Activated CD4-positive, alpha-beta memory T cell treated with anti-CD3 and anti-CD28 coated beads, Interleukin-2, amount 10 ng/mL, durations not matched to agents 7 days and 5 days (primary cell): ENCODE results near the gene GLB1L. TPM values are rescaled to one million over a fixed set of nuclear protein-coding genes. Genes with fewer than 3 reads are reported as not detected.
A peak's percentile ranks its signal among the peaks of the same experiment; 100 is the strongest.
"Not testable (repeated sequence)": the region's sequence is repeated elsewhere in the genome, so short reads cannot be mapped to it uniquely, and the experiment has no call there.

Experiments
- CTCF ChIA-PET: fragments of 350-600 bp; sonication (Branson Sonifier 250); formaldehyde crosslinking; loops from one replicate; lab custom pipeline; 2021; ENCODE audit warnings: antibody characterized with exemption, inconsistent platforms; lab: Charles Lee
- POLR2A ChIA-PET: fragments of 350-600 bp; sonication (Branson Sonifier 250); formaldehyde crosslinking; loops from one replicate; lab custom pipeline; 2021; ENCODE audit warnings: antibody characterized with exemption; lab: Charles Lee
- DNase-seq: peaks from one replicate; pipeline ENCODE4 v3.0.0-alpha.2; 2020
- H3K27ac Mint-ChIP-seq: one replicate; pipeline ENCODE4 v1.8.0; 2021; ENCODE audit warnings: mild to moderate bottlenecking, mixed read lengths
- H3K27me3 Mint-ChIP-seq: one replicate; pipeline ENCODE4 v1.8.0; 2021; ENCODE audit warnings: mixed read lengths
- H3K36me3 Mint-ChIP-seq: one replicate; pipeline ENCODE4 v1.8.0; 2021; ENCODE audit warnings: low read depth, mixed read lengths
- H3K4me1 Mint-ChIP-seq: one replicate; pipeline ENCODE4 v1.8.0; 2021; ENCODE audit warnings: mixed read lengths
- H3K4me3 Mint-ChIP-seq: one replicate; pipeline ENCODE4 v1.8.0; 2021; ENCODE audit warnings: mild to moderate bottlenecking, mixed read lengths
- H3K9me3 Mint-ChIP-seq: one replicate; pipeline ENCODE4 v1.8.0; 2021; ENCODE audit warnings: mixed read lengths
- total RNA-seq, 2 experiments: library from RNA; stranded (reverse); gene quantifications; one replicate each; pipeline ENCODE4 v1.2.3, GENCODE V29; 2021

GLB1L gene
- total RNA-seq, 2 experiments from 2014 or later = 6.2 to 7.3 TPM

DNA sequence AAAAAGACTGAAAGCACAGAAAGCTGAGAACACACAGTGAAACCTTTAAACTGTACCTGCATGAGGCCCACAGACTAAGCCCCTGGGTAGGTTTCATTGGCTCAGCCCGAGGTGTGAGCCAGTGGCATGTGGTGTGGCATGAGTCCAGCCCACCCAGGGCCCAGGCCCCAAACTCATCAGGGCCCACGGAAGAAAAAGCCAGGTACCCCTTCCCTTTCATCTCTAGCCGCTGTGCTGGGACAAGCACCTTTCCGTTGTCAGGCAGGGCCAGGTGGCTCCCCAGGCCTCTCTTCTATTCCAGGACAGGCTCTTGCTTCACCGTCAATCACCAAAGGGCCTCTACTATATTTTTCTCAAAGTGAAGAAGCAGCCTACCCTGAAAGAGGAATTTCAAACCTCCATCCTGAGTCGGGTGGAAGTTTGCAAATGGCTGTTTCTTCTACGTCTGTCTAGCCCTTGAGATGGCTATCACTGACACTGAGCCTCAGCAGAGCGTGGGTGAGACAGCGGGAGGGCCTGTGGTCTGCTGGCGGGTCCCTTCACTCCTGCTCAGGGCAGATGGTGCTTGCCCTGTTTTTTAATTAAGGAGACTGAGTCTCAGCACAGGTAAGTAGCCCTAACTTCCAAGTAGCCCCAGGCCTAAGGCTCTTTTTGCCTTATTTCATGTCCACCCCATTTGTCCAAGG is 42.5 kb upstream of the GLB1L start:
- Mint-ChIP-seq H3K27ac (no peak overlapping the region), H3K9me3 (no peaks in the 10 kb centered on the region), H3K36me3 (peaks cover 15% of the 10 kb centered on the region), H3K4me3 (no peak overlapping the region), H3K27me3 (peaks cover 5% of the 10 kb centered on the region), H3K4me1 (peaks cover 4% of the 10 kb centered on the region)
- no peak for DNase-seq
- CTCF ChIA-PET = interaction anchor here (0.7 to 2.2 kb wide), 4 partner anchors 8 to 11 kb away, joined by 3 to 13 read pairs (median 6); no protein-coding TSS in a partner anchor
- POLR2A ChIA-PET = interaction anchor here (0.9 kb wide), 1 partner anchor 8 kb away, joined by 3 read pairs; no protein-coding TSS in a partner anchor

- ChIA-PET POLR2A (interaction anchor here (1.6 kb wide), 1 partner anchor 33 kb away, joined by 7 read pairs; the partner anchor contains the start of gene TUBA4A), CTCF (interaction anchor here (1.2 to 2.2 kb wide), 4 partner anchors 8 to 12 kb away, joined by 3 to 13 read pairs (median 8); no protein-coding TSS in a partner anchor)
- H3K36me3 Mint-ChIP-seq = peaks cover 19% of the 10 kb centered on the region
- H3K27ac Mint-ChIP-seq, H3K4me1 Mint-ChIP-seq, H3K4me3 Mint-ChIP-seq, H3K9me3 Mint-ChIP-seq, DNase-seq, H3K27me3 Mint-ChIP-seq: not testable (repeated sequence)
These were observed 41.8 kb upstream of the GLB1L start for GRCh38 chr2:219287116-219287440.

DNA sequence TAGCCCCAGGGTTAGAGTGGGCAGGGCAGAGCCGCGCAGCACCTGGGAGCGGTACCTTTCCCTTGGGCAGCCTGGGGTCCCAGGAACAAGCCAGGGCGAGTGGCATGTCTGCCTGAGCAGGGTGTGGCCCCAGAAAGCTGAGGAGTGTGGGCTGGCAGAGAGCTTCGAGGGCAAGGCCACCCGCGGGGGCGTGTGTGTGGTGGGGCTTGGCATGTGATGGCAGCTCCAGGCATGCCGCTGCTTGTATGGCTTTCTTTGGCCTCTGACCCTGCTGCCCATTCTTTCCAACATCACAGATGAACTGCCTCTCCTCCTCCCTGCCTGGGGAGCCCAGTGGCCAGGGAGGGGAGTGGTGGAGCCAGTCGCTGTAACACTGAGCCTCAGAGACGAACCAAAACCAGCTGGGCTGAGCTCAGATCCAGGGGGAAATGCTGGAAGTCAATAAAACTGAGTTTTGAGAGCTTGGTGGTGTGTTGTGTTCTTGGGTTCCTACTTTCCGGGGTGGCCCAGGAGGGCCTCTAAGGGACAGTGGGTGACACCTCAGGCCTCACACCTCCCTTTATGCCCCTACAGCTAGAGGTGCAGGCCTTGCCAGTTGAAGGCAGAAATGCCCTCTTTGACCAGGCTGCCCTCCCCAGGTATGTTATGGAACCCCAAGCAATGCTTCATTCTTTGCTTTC is 41.3 kb upstream of the GLB1L start:
- no peak overlapping the region for H3K27ac Mint-ChIP-seq

GRCh38 chr2:219285894-219286425 is 40.7 kb upstream of the GLB1L start:
- POLR2A ChIA-PET = interaction anchor here (1.6 kb wide), 1 partner anchor 32 kb away, joined by 7 read pairs; the partner anchor contains the start of gene TUBA4A
- no peak overlapping the region for H3K27ac Mint-ChIP-seq

More for the DNA sequence above, 41.3 kb upstream of the GLB1L start:
- Mint-ChIP-seq H3K9me3 (no peaks in the 10 kb centered on the region), H3K4me3 (no peak overlapping the region), H3K4me1 (peaks cover 5% of the 10 kb centered on the region), H3K27me3 (no peaks in the 10 kb centered on the region), H3K36me3 (peaks cover 20% of the 10 kb centered on the region)
- ChIA-PET POLR2A (interaction anchor here (1.6 kb wide), 1 partner anchor 32 kb away, joined by 7 read pairs; the partner anchor contains the start of gene TUBA4A), CTCF (interaction anchor here (1.2 to 2.2 kb wide), 4 partner anchors 9 to 12 kb away, joined by 3 to 13 read pairs (median 8); no protein-coding TSS in a partner anchor)
- no peak for DNase-seq

GRCh38 chr2:219285373-219285735 is 40.1 kb upstream of the GLB1L start:
- H3K27ac Mint-ChIP-seq = no peak overlapping the region
- no peaks in the 10 kb centered on the region for H3K27me3 Mint-ChIP-seq
- ChIA-PET POLR2A (no interaction called here), CTCF (interaction anchor here (11.9 kb wide), 1 partner anchor 7 kb away, joined by 206 read pairs; no protein-coding TSS in a partner anchor)
- no peak overlapping the region for H3K4me3 Mint-ChIP-seq
- peaks cover 27% of the 10 kb centered on the region for H3K36me3 Mint-ChIP-seq
- H3K4me1 Mint-ChIP-seq = peaks cover 15% of the 10 kb centered on the region
- H3K9me3 Mint-ChIP-seq = no peaks in the 10 kb centered on the region
- DNase-seq = no peak

More at GRCh38 chr2:219285894-219286425, 40.7 kb upstream of the GLB1L start:
- Mint-ChIP-seq H3K36me3 (peaks cover 26% of the 10 kb centered on the region), H3K9me3 (no peaks in the 10 kb centered on the region), H3K4me1 (peaks cover 11% of the 10 kb centered on the region), H3K4me3 (no peak overlapping the region), H3K27me3 (no peaks in the 10 kb centered on the region)
- CTCF ChIA-PET = interaction anchor here (1.2 to 2.2 kb wide), 4 partner anchors 9 to 13 kb away, joined by 3 to 13 read pairs (median 8); no protein-coding TSS in a partner anchor
- DNase-seq = no peak

GRCh38 chr2:219284501-219285372 is 39.5 kb upstream of the GLB1L start:
- Mint-ChIP-seq H3K36me3 (peaks cover 33% of the 10 kb centered on the region), H3K4me3 (no peak overlapping the region), H3K9me3 (no peaks in the 10 kb centered on the region), H3K4me1 (peaks cover 21% of the 10 kb centered on the region), H3K27me3 (no peaks in the 10 kb centered on the region), H3K27ac (no peak overlapping the region)
- DNase-seq = no peak
- POLR2A ChIA-PET = interaction anchor here (1.0 to 7.7 kb wide), 2 partner anchors 8 to 56 kb away, joined by 4 to 69 read pairs; partner anchors contain the start of genes ANKZF1 and ATG9A
- CTCF ChIA-PET = interaction anchor here (11.9 kb wide), 1 partner anchor 8 kb away, joined by 206 read pairs; no protein-coding TSS in a partner anchor

DNA sequence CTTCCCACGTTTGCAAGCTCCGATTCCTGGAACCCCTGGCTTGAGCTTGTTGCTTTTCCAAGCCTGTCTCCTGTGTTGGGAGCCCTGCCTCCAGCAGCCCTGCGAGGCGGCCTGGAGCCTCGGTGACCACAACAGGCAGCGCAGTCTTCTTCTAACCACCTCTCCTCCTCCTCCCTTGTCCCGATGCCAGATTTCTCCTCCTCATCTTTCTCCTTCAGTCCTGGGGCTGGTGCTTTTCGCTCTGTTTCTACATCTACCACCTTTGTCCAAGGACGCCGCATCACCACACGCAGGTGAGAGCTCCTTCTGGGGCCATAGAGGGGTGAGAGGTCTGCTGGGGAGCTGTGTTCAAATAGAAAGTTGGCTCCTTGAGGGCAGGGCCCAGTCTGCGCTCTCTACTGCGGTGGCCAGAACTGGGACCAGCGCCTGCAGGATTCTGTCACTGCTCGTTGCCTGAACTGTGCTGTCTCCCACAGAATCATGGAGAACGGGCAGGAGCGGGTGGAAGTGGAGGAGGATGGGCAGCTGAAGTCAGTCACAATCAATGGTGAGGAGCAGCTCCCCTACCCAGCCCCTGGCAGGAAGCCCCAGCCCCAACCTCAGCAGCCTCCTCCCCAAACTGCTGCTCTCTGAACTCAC is 37.8 kb upstream of the GLB1L start:
- DNase-seq = no peak
- CTCF ChIA-PET = interaction anchor here (0.6 to 11.9 kb wide), 4 partner anchors 10 to 125 kb away, joined by 4 to 206 read pairs (median 18); partner anchors contain the start of gene NHEJ1
- Mint-ChIP-seq H3K9me3 (no peaks in the 10 kb centered on the region), H3K27ac (peak overlapping the region; percentile 16), H3K27me3 (no peaks in the 10 kb centered on the region), H3K4me1 (peaks cover 33% of the 10 kb centered on the region), H3K36me3 (peaks cover 34% of the 10 kb centered on the region), H3K4me3 (no peak overlapping the region)
- POLR2A ChIA-PET = interaction anchor here (1.4 to 8.1 kb wide), 3 partner anchors 10 to 54 kb away, joined by 3 to 131 read pairs (median 69); partner anchors contain the start of genes ATG9A, TUBA4A and TUBA4B

GRCh38 chr2:219282375-219282774 is 37.1 kb upstream of the GLB1L start:
- Mint-ChIP-seq H3K4me1 (peaks cover 40% of the 10 kb centered on the region), H3K36me3 (peaks cover 34% of the 10 kb centered on the region), H3K27ac (no peak overlapping the region), H3K9me3 (no peaks in the 10 kb centered on the region), H3K27me3 (no peaks in the 10 kb centered on the region), H3K4me3 (no peak overlapping the region)
- CTCF ChIA-PET = interaction anchor here (1.0 to 11.9 kb wide), 3 partner anchors 10 to 124 kb away, joined by 4 to 206 read pairs (median 33); partner anchors contain the start of gene NHEJ1
- POLR2A ChIA-PET = interaction anchor here (1.1 to 8.1 kb wide), 4 partner anchors 11 to 76 kb away, joined by 3 to 131 read pairs (median 36); partner anchors contain the start of genes ATG9A, TUBA4A, TUBA4B and ZFAND2B
- no peak for DNase-seq

GRCh38 chr2:219281588-219281987 is 36.3 kb upstream of the GLB1L start:
- Mint-ChIP-seq H3K27me3 (no peaks in the 10 kb centered on the region), H3K9me3 (no peaks in the 10 kb centered on the region), H3K4me3 (no peak overlapping the region), H3K27ac (no peak overlapping the region), H3K36me3 (peaks cover 34% of the 10 kb centered on the region), H3K4me1 (peaks cover 42% of the 10 kb centered on the region)
- POLR2A ChIA-PET = interaction anchor here (0.8 to 8.1 kb wide), 5 partner anchors 12 to 75 kb away, joined by 3 to 131 read pairs (median 5); partner anchors contain the start of genes ANKZF1, ATG9A, GLB1L and STK16
- DNase-seq = no peak
- CTCF ChIA-PET = interaction anchor here (3.7 to 11.9 kb wide), 3 partner anchors 11 to 123 kb away, joined by 30 to 206 read pairs (median 33); partner anchors contain the start of genes NHEJ1 and TUBA4A

- Mint-ChIP-seq H3K27me3 (no peaks in the 10 kb centered on the region), H3K27ac (peak overlapping the region; percentile 92)
These were observed 35.4 kb upstream of the GLB1L start for GRCh38 chr2:219280651-219281050.

More at GRCh38 chr2:219280651-219281050, 35.4 kb upstream of the GLB1L start:
- peaks cover 42% of the 10 kb centered on the region for H3K4me1 Mint-ChIP-seq
- ChIA-PET CTCF (interaction anchor here (0.7 to 11.9 kb wide), 6 partner anchors 12 to 122 kb away, joined by 3 to 206 read pairs (median 17); partner anchors contain the start of genes DNPEP, NHEJ1, TUBA4A and ZFAND2B), POLR2A (interaction anchor here (1.5 to 8.1 kb wide), 3 partner anchors 12 to 51 kb away, joined by 5 to 131 read pairs (median 69); partner anchors contain the start of genes ANKZF1, ATG9A, TUBA4A and TUBA4B)
- no peak for DNase-seq
- no peaks in the 10 kb centered on the region for H3K9me3 Mint-ChIP-seq
- H3K36me3 Mint-ChIP-seq = peaks cover 30% of the 10 kb centered on the region
- H3K4me3 Mint-ChIP-seq = peak overlapping the region; percentile 87
